Mesenchymal stem cell (in vitro differentiated cells and primary cell): ENCODE data around the gene SYNE2.

ENCODE experiments used
- DNase-seq: peaks from one replicate; pipeline ENCODE4 v3.0.0-alpha.2; 2013
- H2AFZ ChIP-seq: one replicate; pipeline ENCODE4 v1.6.1; 2013; ENCODE audit warnings: low read depth, mild to moderate bottlenecking, control low read depth, inconsistent platforms, low read length, moderate library complexity
- H2AK5ac ChIP-seq: 2 replicates; pipeline ENCODE4 v1.6.1; 2013; ENCODE audit warnings: low read length, moderate library complexity, mild to moderate bottlenecking, inconsistent platforms; ENCODE audit not compliant: severe bottlenecking
- H2BK120ac ChIP-seq: one replicate; pipeline ENCODE4 v1.6.1; 2013; ENCODE audit warnings: low read depth, mild to moderate bottlenecking, inconsistent platforms, low read length, moderate library complexity
- H2BK12ac ChIP-seq, 2 experiments: one replicate each; pipeline ENCODE4 v1.6.1; 2013; ENCODE audit warnings: inconsistent platforms in 2 of 2, low read length in 2 of 2, mild to moderate bottlenecking in 2 of 2, moderate library complexity in 2 of 2, control low read depth in 1 of 2
- H2BK15ac ChIP-seq: one replicate; pipeline ENCODE4 v1.6.1; 2013; ENCODE audit warnings: mild to moderate bottlenecking, low read depth, inconsistent platforms; ENCODE audit not compliant: poor library complexity, severe bottlenecking
- H2BK5ac ChIP-seq: 2 replicates; pipeline ENCODE4 v1.6.1; 2013; ENCODE audit warnings: low read depth, mild to moderate bottlenecking, low read length, control low read depth, inconsistent platforms; ENCODE audit not compliant: poor library complexity, severe bottlenecking
- H3K14ac ChIP-seq, 2 experiments: one replicate each; pipeline ENCODE4 v1.6.1; 2013; ENCODE audit warnings: inconsistent platforms in 2 of 2, low read length in 2 of 2, control low read depth in 1 of 2, mild to moderate bottlenecking in 1 of 2, moderate library complexity in 1 of 2
- H3K18ac ChIP-seq, 2 experiments: one replicate each; pipeline ENCODE4 v1.6.1; 2013; ENCODE audit warnings: inconsistent platforms in 2 of 2, low read length in 2 of 2, control low read depth in 1 of 2, low read depth in 1 of 2, mild to moderate bottlenecking in 1 of 2
- H3K23ac ChIP-seq, 2 experiments: one replicate each; pipeline ENCODE4 v1.6.1; 2013; ENCODE audit warnings: inconsistent platforms in 2 of 2, low read length in 2 of 2, mild to moderate bottlenecking in 2 of 2, moderate library complexity in 2 of 2, control low read depth in 1 of 2
- H3K27ac ChIP-seq: 2 replicates; pipeline ENCODE4 v1.5.1; 2013; ENCODE audit warnings: mild to moderate bottlenecking, moderate library complexity, low read length, control low read depth, inconsistent platforms; ENCODE audit not compliant: poor library complexity, severe bottlenecking
- H3K27me3 ChIP-seq, 2 experiments: 2 replicates each; pipeline versions ENCODE4 v1.6.1 to v1.7.0; 2013; ENCODE audit warnings: low read length in 2 of 2, mild to moderate bottlenecking in 2 of 2, moderate library complexity in 2 of 2, control low read depth in 1 of 2, inconsistent platforms in 1 of 2; ENCODE audit not compliant: control insufficient read depth in 1 of 2, insufficient read depth in 1 of 2
- H3K36me3 ChIP-seq, 2 experiments: 2 replicates each; pipeline versions ENCODE4 v1.6.1 to v1.7.0; 2013; ENCODE audit warnings: low read length in 2 of 2, control low read depth in 1 of 2, inconsistent platforms in 1 of 2, low read depth in 1 of 2, mild to moderate bottlenecking in 1 of 2; ENCODE audit not compliant: insufficient read depth in 2 of 2, control insufficient read depth in 1 of 2
- H3K4ac ChIP-seq, 2 experiments: one replicate each; pipeline ENCODE4 v1.6.1; 2013; ENCODE audit warnings: inconsistent platforms in 2 of 2, low read length in 2 of 2, mild to moderate bottlenecking in 2 of 2, moderate library complexity in 2 of 2, control low read depth in 1 of 2, low read depth in 1 of 2
- H3K4me1 ChIP-seq: 2 replicates; pipeline ENCODE4 v1.6.1; 2013; ENCODE audit warnings: low read depth, low read length, control low read depth; ENCODE audit not compliant: control insufficient read depth, insufficient read depth
- H3K4me2 ChIP-seq: 2 replicates; pipeline ENCODE4 v1.6.1; 2013; ENCODE audit warnings: low read length, mild to moderate bottlenecking, inconsistent platforms; ENCODE audit not compliant: poor library complexity, severe bottlenecking
- H3K4me3 ChIP-seq, 2 experiments: 2 replicates each; pipeline versions ENCODE4 v1.5.1 to v1.7.0; 2013; ENCODE audit warnings: low read length in 2 of 2, mild to moderate bottlenecking in 2 of 2, control low read depth in 1 of 2, low read depth in 1 of 2; ENCODE audit not compliant: insufficient read depth in 1 of 2
- H3K79me1 ChIP-seq: replicated peaks from 2 replicates; pipeline ENCODE4 v1.6.1; 2013; ENCODE audit warnings: mild to moderate bottlenecking, control low read depth, low read length, inconsistent platforms; ENCODE audit not compliant: poor library complexity, severe bottlenecking
- H3K9ac ChIP-seq: 2 replicates; pipeline ENCODE4 v1.7.0; 2013; ENCODE audit warnings: mild to moderate bottlenecking, low read length, moderate library complexity
- H3K9me3 ChIP-seq: 2 replicates; pipeline ENCODE4 v1.7.0; 2013; ENCODE audit warnings: mild to moderate bottlenecking, low read length; ENCODE audit not compliant: control insufficient read depth
- H4K8ac ChIP-seq: one replicate; pipeline ENCODE4 v1.6.1; 2013; ENCODE audit warnings: inconsistent platforms, mild to moderate bottlenecking, low read length, moderate library complexity
- H4K91ac ChIP-seq: one replicate; pipeline ENCODE4 v1.6.1; 2013; ENCODE audit warnings: mild to moderate bottlenecking, low read length, inconsistent platforms
- WGBS: methylation state at CpG from one replicate; pipeline ENCODE4 v1.1.7; 2013; ENCODE audit warnings: mixed read lengths; 5-methylcytosine and 5-hydroxymethylcytosine counted together

Gene SYNE2

GRCh38 chr14:63855281-63855680, 2.5 kb downstream of the SYNE2 start:
- Histone ChIP-seq H3K4me2 (no peak overlapping the region), H3K27ac (no peak overlapping the region), H3K4me3 (no peak overlapping the region), H3K9me3 (no peaks in the 10 kb centered on the region), H3K79me1 (peaks cover 14% of the 10 kb centered on the region), H3K9ac (no peak overlapping the region), H3K27me3 (peaks cover 0 to 10% of the 10 kb centered on the region in 2 experiments), H3K14ac (no peak overlapping the region), H3K36me3 (no peaks in the 10 kb centered on the region), H2AFZ (no peak overlapping the region), H3K4ac (no peak overlapping the region), H4K91ac (no peak overlapping the region), H3K18ac (no peak overlapping the region), H2AK5ac (no peak overlapping the region), H3K4me1 (peaks cover 3% of the 10 kb centered on the region), H2BK12ac (no peak overlapping the region), H2BK120ac (no peak overlapping the region), H3K23ac (no peak overlapping the region), H2BK5ac (no peak overlapping the region), H4K8ac (no peak overlapping the region), H2BK15ac (no peak overlapping the region)
- 57% methylated on average over 2 of the region's 4 CpGs for WGBS
- no peak for DNase-seq

GRCh38 chr14:63857466-63858030, 4.7 kb downstream of the SYNE2 start:
- 100% methylated on average over 1 of the region's 3 CpGs for WGBS
- Histone ChIP-seq H4K8ac (no peak overlapping the region), H3K14ac (no peak overlapping the region), H3K4me2 (no peak overlapping the region), H2BK5ac (no peak overlapping the region), H3K9ac (no peak overlapping the region), H3K4ac (no peak overlapping the region), H3K27ac (no peak overlapping the region), H2AK5ac (no peak overlapping the region), H3K4me3 (no peak overlapping the region), H2BK120ac (no peak overlapping the region), H3K18ac (no peak overlapping the region), H3K4me1 (no peaks in the 10 kb centered on the region), H3K79me1 (peaks cover 23% of the 10 kb centered on the region), H2BK12ac (no peak overlapping the region), H3K23ac (no peak overlapping the region), H3K27me3 (peaks cover 0 to 10% of the 10 kb centered on the region in 2 experiments), H2BK15ac (no peak overlapping the region), H3K36me3 (no peaks in the 10 kb centered on the region), H2AFZ (no peak overlapping the region), H3K9me3 (no peaks in the 10 kb centered on the region), H4K91ac (no peak overlapping the region)
- no peak for DNase-seq

- Histone ChIP-seq H4K91ac (no peak overlapping the region), H3K4me2 (no peak overlapping the region), H2BK5ac (no peak overlapping the region), H2BK120ac (no peak overlapping the region), H4K8ac (no peak overlapping the region), H3K4me3 (no peak overlapping the region), H3K18ac (no peak overlapping the region), H3K79me1 (peaks cover 23% of the 10 kb centered on the region), H3K27me3 (peaks cover 0 to 10% of the 10 kb centered on the region in 2 experiments), H3K4ac (no peak overlapping the region), H3K23ac (no peak overlapping the region), H2AFZ (no peak overlapping the region), H3K4me1 (no peaks in the 10 kb centered on the region), H3K36me3 (no peaks in the 10 kb centered on the region), H2AK5ac (no peak overlapping the region), H2BK12ac (no peak overlapping the region), H3K9ac (no peak overlapping the region), H2BK15ac (no peak overlapping the region), H3K9me3 (no peaks in the 10 kb centered on the region), H3K27ac (no peak overlapping the region), H3K14ac (no peak overlapping the region)
- DNase-seq, result no peak
- 10% methylated on average over 1 of the region's 1 CpG for WGBS
Observed at GRCh38 chr14:63860146-63860545, 7.3 kb downstream of the SYNE2 start.

- Histone ChIP-seq H3K79me1 (peaks cover 21% of the 10 kb centered on the region), H3K4me1 (no peaks in the 10 kb centered on the region), H3K27ac (no peak overlapping the region), H2BK5ac (no peak overlapping the region), H2AK5ac (no peak overlapping the region), H2BK120ac (no peak overlapping the region), H3K27me3 (no peaks in the 10 kb centered on the region), H2BK12ac (no peak overlapping the region), H2BK15ac (no peak overlapping the region), H4K91ac (no peak overlapping the region), H3K4ac (no peak overlapping the region), H4K8ac (no peak overlapping the region), H3K36me3 (no peaks in the 10 kb centered on the region), H3K9ac (no peak overlapping the region), H3K23ac (no peak overlapping the region), H2AFZ (no peak overlapping the region), H3K18ac (no peak overlapping the region), H3K14ac (no peak overlapping the region), H3K9me3 (no peaks in the 10 kb centered on the region), H3K4me2 (no peak overlapping the region), H3K4me3 (no peak overlapping the region)
- 92% methylated on average over 6 of the region's 8 CpGs for WGBS
- DNase-seq, result no peak
Observed at GRCh38 chr14:63862163-63862562, 9.4 kb downstream of the SYNE2 start.
